ENCODE results near the gene SLC25A53. TPM values are rescaled to one million over a fixed set of nuclear protein-coding genes. Genes with fewer than 3 reads are reported as not detected.

SLC25A53 gene, protein sequence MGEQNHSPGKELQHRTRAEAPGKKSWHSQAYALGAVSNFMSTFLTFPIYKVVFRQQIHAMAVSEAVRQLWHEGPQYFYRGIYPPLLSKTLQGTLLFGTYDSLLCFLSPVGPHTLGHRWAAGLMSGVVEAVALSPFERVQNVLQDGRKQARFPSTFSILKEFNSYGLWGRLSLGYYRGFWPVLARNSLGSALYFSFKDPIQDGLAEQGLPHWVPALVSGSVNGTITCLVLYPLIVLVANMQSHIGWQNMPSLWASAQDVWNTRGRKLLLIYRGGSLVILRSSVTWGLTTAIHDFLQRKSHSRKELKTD
- total RNA-seq (2014; rRNA removed; shearing (Covaris generic)) = 1.9 and 6.2 TPM in 2 replicates

DNA sequence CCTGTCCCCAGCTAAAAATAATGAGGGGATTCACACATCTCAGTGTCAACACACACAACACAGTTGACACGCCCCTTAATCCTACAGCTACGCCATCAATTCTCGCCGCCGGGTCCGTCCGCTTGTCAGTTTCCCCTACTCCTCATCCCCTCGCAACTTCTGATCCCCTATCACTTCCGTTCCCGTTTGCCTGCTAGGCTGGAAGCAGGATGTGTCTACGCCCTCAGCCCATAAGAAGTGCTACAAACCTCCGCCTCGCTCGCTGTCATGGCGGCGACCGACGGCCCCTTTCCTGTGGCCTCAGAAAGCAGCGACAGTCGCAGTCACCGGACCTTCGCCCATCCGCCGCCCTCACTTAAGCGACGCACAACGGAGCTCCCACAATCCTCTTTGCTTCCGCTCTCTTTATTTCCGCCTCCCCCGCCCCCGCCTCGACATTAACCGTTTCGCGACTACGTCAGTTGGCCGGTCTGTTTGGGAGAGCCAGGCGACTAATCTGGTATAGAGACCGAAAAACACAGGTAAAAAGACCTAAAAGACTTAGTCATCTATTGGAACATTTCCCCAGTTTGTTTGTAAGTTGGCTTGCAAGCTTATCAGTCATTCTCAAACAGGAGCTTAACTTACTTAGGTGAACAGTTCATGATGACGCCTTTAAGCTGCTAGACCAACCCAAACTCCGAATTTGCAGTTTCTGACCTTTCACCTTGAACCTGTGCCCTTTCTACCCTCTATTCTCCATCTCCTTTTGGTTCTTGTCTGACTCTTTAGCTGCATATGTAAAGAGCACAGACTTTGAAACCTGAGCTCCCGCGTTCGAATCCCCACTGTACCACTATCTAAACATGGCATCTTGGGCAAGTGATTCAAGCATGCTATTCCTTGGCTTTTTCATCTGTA lies at the start of gene SLC25A53:
TSS of gene SLC25A53 (minus strand) at position 380 of the 900 bp plus-strand sequence. CDS start 51,752 bp downstream, outside the sequence.
- DNase-seq (ENCODE audit: low read depth in 1 of 2, low spot score in 2 of 2) = peak; percentile 71 to 81
- Histone ChIP-seq H3K4me1 (replicated peaks) (no peaks in the 10 kb centered on the region), H3K27ac (peak within 1 kb of the TSS; percentile 95), H3K36me3 (no peaks in the 10 kb centered on the region), H3K9me3 (replicated peaks) (no peaks in the 10 kb centered on the region), H3K27me3 (replicated peaks) (no peaks in the 10 kb centered on the region), H3K4me3 (peak within 1 kb of the TSS; percentile 68)

DNA sequence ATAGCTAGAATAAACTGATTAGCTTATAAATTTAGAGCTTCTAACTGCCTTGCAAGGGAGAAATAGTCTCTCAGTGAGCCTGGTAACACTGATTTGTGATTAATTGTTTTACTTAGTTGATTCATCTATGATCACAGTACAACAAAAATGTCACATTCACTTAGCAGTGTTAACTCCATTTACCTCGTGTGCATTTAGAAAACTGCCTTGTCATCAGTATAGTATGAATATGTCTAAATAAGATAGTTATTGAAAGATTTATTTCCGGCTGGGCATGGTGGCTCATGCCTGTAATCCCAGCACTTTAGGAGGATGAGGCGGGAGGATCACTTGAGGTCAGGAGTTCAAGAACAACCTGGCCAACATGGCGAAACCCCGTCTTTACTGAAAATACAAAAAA lies 48.7 kb upstream of the SLC25A53 start:
- H3K4me1 ChIP-seq (replicated peaks) = no peaks in the 10 kb centered on the region
- no peak for DNase-seq (ENCODE audit: low read depth in 1 of 2, low spot score in 2 of 2)
- peaks cover 5% of the 10 kb centered on the region; the same call in 1 of the 2 replicates for H3K36me3 ChIP-seq
- H3K27ac ChIP-seq = no peak overlapping the region
- no peaks in the 10 kb centered on the region for H3K27me3 ChIP-seq (replicated peaks)
- no peak overlapping the region for H3K4me3 ChIP-seq
- no peaks in the 10 kb centered on the region for H3K9me3 ChIP-seq (replicated peaks)

DNA sequence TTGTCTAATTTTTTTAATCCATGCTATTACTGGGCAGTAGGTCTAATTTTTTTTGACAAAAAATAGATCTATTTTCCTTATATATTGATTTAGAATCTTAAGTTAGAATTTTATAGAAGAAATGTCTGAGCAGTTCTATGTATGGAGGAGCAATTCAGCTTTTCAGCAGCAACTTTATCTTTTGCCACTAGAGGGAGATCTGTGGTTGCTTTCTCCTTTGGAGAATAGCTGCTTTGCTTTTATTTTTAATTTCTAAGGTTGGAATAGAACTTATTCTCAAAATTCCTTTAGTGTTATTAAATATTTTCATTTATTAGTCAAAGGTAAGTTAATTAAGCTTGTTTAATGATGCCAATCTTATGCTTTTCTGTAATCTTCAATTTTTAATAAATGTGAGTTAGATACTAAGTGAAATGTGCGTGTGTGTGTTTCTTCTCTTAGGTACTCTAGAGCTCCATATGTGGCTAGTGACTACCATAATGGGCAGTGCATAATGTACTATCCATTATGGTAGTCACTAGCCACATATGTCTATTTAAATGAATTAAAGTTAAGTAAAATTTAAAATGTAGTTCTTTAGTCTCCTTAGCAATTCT lies 38.8 kb upstream of the SLC25A53 start:
- Histone ChIP-seq H3K4me1 (replicated peaks) (peaks cover 11% of the 10 kb centered on the region), H3K27me3 (replicated peaks) (no peaks in the 10 kb centered on the region), H3K9me3 (replicated peaks) (no peaks in the 10 kb centered on the region), H3K4me3 (no peak overlapping the region), H3K27ac (no peak overlapping the region), H3K36me3 (peaks cover 14% of the 10 kb centered on the region)
- peak in 1 of 2 experiments; percentile 10 for DNase-seq (ENCODE audit: low read depth in 1 of 2, low spot score in 2 of 2)

DNA sequence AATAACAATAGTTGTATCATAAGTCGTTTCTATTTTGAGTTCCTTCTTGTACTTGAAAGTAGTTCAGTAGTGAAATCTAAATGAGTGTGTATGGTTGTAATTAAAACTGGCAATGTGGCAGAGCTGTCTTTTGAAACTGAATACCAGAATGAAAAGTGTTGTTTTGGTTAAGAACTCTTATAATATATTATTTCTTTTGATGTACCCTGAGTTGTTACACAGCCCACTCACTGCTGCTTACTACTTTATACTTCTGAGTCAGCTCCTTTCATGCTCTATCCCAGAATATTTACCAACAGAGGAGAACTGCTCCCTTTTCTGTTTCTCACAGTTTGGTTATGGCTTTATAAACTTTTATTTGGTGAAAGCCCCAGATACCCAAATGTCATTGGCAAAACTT lies 38.2 kb upstream of the SLC25A53 start:
- Histone ChIP-seq H3K27me3 (replicated peaks) (no peaks in the 10 kb centered on the region), H3K9me3 (replicated peaks) (no peaks in the 10 kb centered on the region), H3K36me3 (peaks cover 14% of the 10 kb centered on the region), H3K4me3 (no peak overlapping the region), H3K27ac (no peak overlapping the region), H3K4me1 (replicated peaks) (peaks cover 11% of the 10 kb centered on the region)
- DNase-seq (ENCODE audit: low read depth in 1 of 2, low spot score in 2 of 2) = no peak

DNA sequence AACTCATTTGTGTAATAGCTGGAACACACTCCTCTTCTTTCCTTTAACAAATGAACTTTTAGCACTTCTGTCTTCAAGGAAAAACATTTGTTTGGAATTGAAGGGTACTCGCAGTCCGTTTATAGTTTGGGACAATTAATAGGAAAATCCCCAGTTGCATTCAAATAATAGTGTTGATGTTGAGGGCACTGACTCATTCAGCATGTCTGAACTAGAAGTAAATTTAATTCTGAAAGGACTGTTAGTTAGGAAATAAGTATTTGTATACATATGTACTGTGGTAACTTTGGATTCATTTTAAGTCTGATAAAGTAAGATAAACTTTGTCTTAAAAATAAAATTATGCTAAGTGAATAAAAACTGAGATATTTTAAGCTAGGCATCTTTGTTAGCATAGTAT lies 36.7 kb upstream of the SLC25A53 start:
- Histone ChIP-seq H3K4me3 (no peak overlapping the region), H3K4me1 (replicated peaks) (peaks cover 11% of the 10 kb centered on the region), H3K9me3 (replicated peaks) (no peaks in the 10 kb centered on the region), H3K27ac (no peak overlapping the region; the same call in 1 of the 2 replicates), H3K36me3 (peaks cover 20% of the 10 kb centered on the region), H3K27me3 (replicated peaks) (no peaks in the 10 kb centered on the region)
- DNase-seq (ENCODE audit: low read depth in 1 of 2, low spot score in 2 of 2) = peak in 1 of 2 experiments; percentile 34

DNA sequence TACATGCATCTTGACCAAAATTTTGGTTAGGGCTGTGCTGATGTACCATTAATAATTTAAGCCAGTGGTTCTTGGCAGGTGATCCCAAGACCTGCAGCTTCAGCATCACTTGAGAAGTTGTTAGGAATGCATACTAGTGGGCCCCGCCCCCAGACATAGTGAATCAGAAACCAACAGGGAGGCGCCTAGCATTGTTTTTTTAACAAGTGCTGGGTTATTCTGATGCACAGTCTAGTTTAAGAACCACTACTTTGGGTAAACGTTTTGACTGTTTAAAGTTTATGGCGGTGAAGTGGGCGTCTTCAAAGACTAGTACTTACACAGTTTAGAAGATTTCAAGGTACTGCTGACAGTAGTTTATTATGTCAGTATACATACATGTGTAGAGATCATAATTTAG lies 33.0 kb upstream of the SLC25A53 start:
- Histone ChIP-seq H3K27ac (no peak overlapping the region), H3K36me3 (peaks cover 28% of the 10 kb centered on the region), H3K27me3 (replicated peaks) (no peaks in the 10 kb centered on the region), H3K4me3 (no peak overlapping the region), H3K4me1 (replicated peaks) (peaks cover 11% of the 10 kb centered on the region), H3K9me3 (replicated peaks) (no peaks in the 10 kb centered on the region)
- no peak for DNase-seq (ENCODE audit: low read depth in 1 of 2, low spot score in 2 of 2)

DNA sequence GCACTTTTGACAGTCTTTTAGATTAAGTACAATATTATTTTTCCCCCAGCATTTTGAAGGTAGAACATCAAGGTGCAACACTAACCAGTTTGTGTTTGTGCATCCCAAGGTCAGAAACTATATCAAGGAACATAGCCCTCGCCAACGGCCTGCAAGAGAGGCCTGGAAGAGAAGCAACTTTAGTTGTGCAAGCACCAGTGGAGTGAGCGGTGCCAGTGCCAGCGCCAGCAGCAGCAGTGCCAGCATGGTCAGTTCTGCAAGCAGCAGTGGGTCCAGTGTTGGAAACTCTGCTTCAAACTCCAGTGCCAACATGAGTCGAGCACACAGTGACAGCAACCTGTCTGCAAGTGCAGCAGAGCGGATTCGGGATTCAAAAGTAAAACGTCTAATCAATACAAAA lies 31.1 kb upstream of the SLC25A53 start:
- H3K27ac ChIP-seq = no peak overlapping the region
- DNase-seq (ENCODE audit: low read depth in 1 of 2, low spot score in 2 of 2) = no peak

DNA sequence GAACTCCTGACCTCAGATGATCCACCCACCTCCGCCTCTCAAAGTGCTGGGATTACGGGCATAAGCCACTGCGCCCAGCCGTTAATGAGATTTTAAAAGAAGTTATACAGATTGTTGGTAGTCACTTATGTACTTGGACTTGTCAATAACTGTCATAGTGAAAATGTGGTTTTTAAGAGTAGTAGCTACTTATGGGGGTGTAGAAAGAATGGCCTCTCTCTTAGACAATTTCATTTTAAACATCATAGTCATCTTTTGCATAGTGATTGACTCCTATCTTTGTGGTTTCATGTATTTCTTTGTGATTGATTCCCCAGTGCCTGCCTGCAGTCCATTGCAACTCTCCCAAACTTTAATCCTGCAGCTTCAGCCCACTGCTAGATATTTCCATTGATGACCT lies 26.9 kb upstream of the SLC25A53 start:
- Histone ChIP-seq H3K9me3 (replicated peaks) (no peaks in the 10 kb centered on the region), H3K27me3 (replicated peaks) (no peaks in the 10 kb centered on the region), H3K4me3 (no peak overlapping the region), H3K27ac (no peak overlapping the region), H3K4me1 (replicated peaks) (no peaks in the 10 kb centered on the region), H3K36me3 (peaks cover 22% of the 10 kb centered on the region)
- DNase-seq (ENCODE audit: low read depth in 1 of 2, low spot score in 2 of 2) = no peak

More for the DNA sequence above, 31.1 kb upstream of the SLC25A53 start:
- Histone ChIP-seq H3K4me3 (no peak overlapping the region), H3K36me3 (peaks cover 32% of the 10 kb centered on the region), H3K4me1 (replicated peaks) (peaks cover 1% of the 10 kb centered on the region; the same call in 1 of the 2 replicates), H3K9me3 (replicated peaks) (no peaks in the 10 kb centered on the region), H3K27me3 (replicated peaks) (no peaks in the 10 kb centered on the region)

DNA sequence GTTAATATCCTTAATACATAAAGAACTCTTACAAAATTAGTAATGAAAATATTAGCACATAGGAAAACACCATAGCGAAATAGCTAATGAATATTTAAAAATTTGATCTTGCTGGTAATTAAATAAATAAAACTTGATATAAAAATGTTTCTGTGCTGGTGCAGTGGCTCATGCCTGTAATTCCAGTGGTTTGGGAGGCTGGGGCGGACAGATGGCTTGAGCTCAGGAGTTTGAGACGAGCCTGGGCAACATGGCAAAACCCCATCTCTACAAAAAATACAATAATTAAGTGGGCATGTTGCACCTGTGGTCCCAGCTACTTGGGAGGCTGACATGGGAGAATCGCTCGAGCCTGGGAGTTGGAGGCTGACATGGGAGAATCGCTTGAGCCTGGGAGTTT lies 17.0 kb upstream of the SLC25A53 start:
- no peaks in the 10 kb centered on the region for H3K27me3 ChIP-seq (replicated peaks)
- no peak for DNase-seq (ENCODE audit: low read depth in 1 of 2, low spot score in 2 of 2)

DNA sequence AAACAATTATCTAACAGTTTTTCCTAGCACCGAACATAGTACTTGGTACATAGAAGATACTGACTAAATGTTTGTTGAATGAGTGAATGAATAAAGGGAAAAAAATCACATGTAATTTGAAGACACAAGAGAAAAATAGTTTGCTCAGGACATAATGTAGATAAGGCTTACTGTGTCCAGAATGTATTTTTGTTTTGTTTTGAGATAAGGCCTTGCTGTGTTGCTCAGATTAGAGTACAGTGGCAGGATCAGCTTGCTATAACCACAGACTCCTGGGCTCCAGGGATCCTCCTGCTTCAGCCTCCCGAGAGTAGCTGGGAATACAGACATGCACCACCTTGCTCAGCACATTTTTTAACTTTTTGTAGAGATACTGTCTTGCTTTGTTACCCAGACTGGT lies 16.0 kb upstream of the SLC25A53 start:
- no peak overlapping the region for H3K27ac ChIP-seq
- no peak overlapping the region for H3K4me3 ChIP-seq
- H3K27me3 ChIP-seq (replicated peaks) = no peaks in the 10 kb centered on the region
- H3K4me1 ChIP-seq (replicated peaks) = no peaks in the 10 kb centered on the region
- DNase-seq (ENCODE audit: low read depth in 1 of 2, low spot score in 2 of 2) = no peak
- H3K36me3 ChIP-seq = peaks cover 6% of the 10 kb centered on the region
- no peaks in the 10 kb centered on the region for H3K9me3 ChIP-seq (replicated peaks)

More for the DNA sequence above, 17.0 kb upstream of the SLC25A53 start:
- H3K27ac ChIP-seq = no peak overlapping the region
- H3K4me3 ChIP-seq = no peak overlapping the region
- no peaks in the 10 kb centered on the region for H3K9me3 ChIP-seq (replicated peaks)
- H3K4me1 ChIP-seq (replicated peaks) = no peaks in the 10 kb centered on the region
- H3K36me3 ChIP-seq = peaks cover 3% of the 10 kb centered on the region

DNA sequence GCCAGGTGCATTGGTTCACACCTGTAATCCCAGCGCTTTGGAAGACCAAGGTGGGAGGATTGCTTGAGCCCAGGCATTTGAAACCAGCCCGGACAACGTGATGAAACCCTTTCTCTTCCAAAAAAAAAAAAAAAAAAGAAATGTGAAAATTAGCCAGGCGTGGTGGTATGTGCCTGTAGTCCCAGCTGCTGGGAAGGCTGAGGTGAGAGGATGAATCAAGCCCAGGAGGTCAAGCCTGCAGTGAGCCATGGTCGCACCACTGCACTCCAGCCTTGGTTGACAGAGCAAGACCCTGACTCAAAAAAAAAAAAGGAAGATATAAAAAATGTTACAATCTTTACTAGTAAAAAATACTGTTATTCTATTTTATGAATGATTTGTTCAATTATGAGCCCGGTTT lies 15.3 kb upstream of the SLC25A53 start:
- no peak overlapping the region for H3K27ac ChIP-seq
- peaks cover 5% of the 10 kb centered on the region for H3K36me3 ChIP-seq
- no peaks in the 10 kb centered on the region for H3K9me3 ChIP-seq (replicated peaks)

DNA sequence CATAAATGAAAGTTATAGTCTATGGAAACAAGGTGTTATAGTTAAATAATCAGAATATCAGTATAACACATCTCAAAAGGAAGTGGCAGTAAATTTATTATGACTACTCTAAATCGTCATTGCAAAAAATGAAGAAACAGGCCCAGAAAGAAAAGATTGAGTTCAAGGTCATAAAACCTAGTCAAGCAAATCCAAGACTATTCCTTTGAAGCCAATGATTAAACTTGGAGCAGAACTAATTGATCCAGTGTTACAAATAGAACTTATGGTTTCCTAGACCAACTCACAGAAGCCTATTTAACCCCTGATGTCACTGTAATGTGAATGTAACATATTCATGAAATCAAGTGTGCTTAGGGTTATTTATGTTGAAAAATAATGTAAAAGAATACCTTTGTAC lies 11.3 kb upstream of the SLC25A53 start:
- Histone ChIP-seq H3K36me3 (peaks cover 7% of the 10 kb centered on the region; the same call in 1 of the 2 replicates), H3K9me3 (replicated peaks) (no peaks in the 10 kb centered on the region), H3K4me3 (no peak overlapping the region; the same call in 1 of the 2 replicates), H3K27ac (no peak overlapping the region), H3K27me3 (replicated peaks) (no peaks in the 10 kb centered on the region), H3K4me1 (replicated peaks) (0 out of 2 replicates have a peak, but pooled peaks cover 3% of the 10 kb centered on the region)
- DNase-seq (ENCODE audit: low read depth in 1 of 2, low spot score in 2 of 2) = no peak

More for the DNA sequence above, 15.3 kb upstream of the SLC25A53 start:
- Histone ChIP-seq H3K4me1 (replicated peaks) (no peaks in the 10 kb centered on the region), H3K27me3 (replicated peaks) (no peaks in the 10 kb centered on the region), H3K4me3 (no peak overlapping the region)
- no peak for DNase-seq (ENCODE audit: low read depth in 1 of 2, low spot score in 2 of 2)

DNA sequence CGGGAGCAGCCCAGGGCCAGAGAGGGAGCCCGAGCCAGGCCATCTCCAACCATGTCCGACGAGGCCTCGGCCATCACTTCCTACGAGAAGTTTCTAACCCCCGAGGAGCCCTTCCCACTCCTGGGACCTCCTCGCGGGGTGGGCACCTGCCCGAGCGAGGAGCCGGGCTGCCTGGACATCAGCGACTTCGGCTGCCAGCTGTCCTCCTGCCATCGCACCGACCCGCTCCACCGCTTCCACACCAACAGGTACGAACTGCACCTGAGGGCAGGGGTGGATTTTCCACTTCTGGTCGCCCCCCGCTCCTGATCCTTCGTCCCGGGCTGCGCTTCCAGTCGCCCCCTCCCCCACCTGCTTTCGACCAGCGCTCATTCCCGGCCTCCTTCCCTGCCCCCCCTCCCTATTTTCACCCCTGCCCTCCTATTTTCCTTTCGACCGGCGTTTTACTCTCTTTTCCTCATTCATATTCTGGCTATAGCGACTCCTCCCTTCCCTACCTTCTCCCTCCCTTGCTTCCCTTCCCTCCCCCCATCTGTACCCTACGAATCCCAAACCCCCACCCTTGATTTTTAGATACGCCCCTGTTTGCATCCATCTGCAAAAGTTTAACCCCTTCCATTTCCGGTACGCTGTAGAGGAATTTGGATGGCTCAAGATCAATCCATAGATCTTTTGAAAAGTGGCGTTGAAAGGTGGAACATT lies 10.1 kb upstream of the SLC25A53 start:
- peak overlapping the region; percentile 71 for H3K27ac ChIP-seq
- DNase-seq (ENCODE audit: low read depth in 1 of 2, low spot score in 2 of 2) = no peak
- H3K9me3 ChIP-seq (replicated peaks) = no peaks in the 10 kb centered on the region
- H3K4me3 ChIP-seq = peak overlapping the region; percentile 95
- H3K4me1 ChIP-seq (replicated peaks) = 0 out of 2 replicates have a peak, but pooled peaks cover 3% of the 10 kb centered on the region
- H3K27me3 ChIP-seq (replicated peaks) = no peaks in the 10 kb centered on the region
- peaks cover 7% of the 10 kb centered on the region; the same call in 1 of the 2 replicates for H3K36me3 ChIP-seq
